22Rv1 (cell line): ENCODE data around the gene S100P.
"Not testable (repeated sequence)": the region's sequence is repeated elsewhere in the genome, so short reads cannot be mapped to it uniquely, and the experiment has no call there.

Source experiments
- CTCF ChIP-seq: fragments of 450-650 bp; IDR thresholded peaks from 2 replicates; pipeline ENCODE4 v1.5.1; 2017; ENCODE audit warnings: mild to moderate bottlenecking
- ZFX ChIP-seq: fragments of 450-650 bp; IDR thresholded peaks from 2 replicates; pipeline ENCODE4 v1.6.1; 2017; ENCODE audit warnings: antibody characterized with exemption, borderline replicate concordance

GRCh38 chr4:6725427-6725961 is 31.8 kb downstream of the S100P start:
- not testable (repeated sequence) for TF ChIP-seq CTCF, ZFX
